Measurements from ENCODE around the gene RIMS4.

Gene RIMS4

GRCh38 chr20:44810391-44811149 is at the start of gene RIMS4:
TSS of gene RIMS4 (minus strand) at chr20:44810546. CDS start at chr20:44810271, 275 bp downstream.
- DNase-seq (ENCODE audit: low read depth in 1 of 2, low spot score in 1 of 2): no peak

- no peak for DNase-seq (ENCODE audit: low read depth in 1 of 2, low spot score in 1 of 2)
These were observed 48.4 kb upstream of the RIMS4 start for GRCh38 chr20:44858606-44859360.

- no peak for DNase-seq (ENCODE audit: low read depth in 1 of 2, low spot score in 1 of 2)
These were observed 46.6 kb upstream of the RIMS4 start for GRCh38 chr20:44856856-44857448.

- DNase-seq (ENCODE audit: low read depth in 1 of 2, low spot score in 1 of 2): no peak
These were observed 46.1 kb upstream of the RIMS4 start for GRCh38 chr20:44856442-44856841.

GRCh38 chr20:44851545-44851944 is 41.2 kb upstream of the RIMS4 start:
- no peak for DNase-seq (ENCODE audit: low read depth in 1 of 2, low spot score in 1 of 2)

- DNase-seq (ENCODE audit: low read depth in 1 of 2, low spot score in 1 of 2): no peak
These were observed 40.5 kb upstream of the RIMS4 start for GRCh38 chr20:44850837-44851236.

- no peak for DNase-seq (ENCODE audit: low read depth in 1 of 2, low spot score in 1 of 2)
These were observed 39.9 kb upstream of the RIMS4 start for GRCh38 chr20:44850272-44850671.

GRCh38 chr20:44849703-44850102 is 39.4 kb upstream of the RIMS4 start:
- no peak for DNase-seq (ENCODE audit: low read depth in 1 of 2, low spot score in 1 of 2)

- DNase-seq (ENCODE audit: low read depth in 1 of 2, low spot score in 1 of 2): no peak
These were observed 38.1 kb upstream of the RIMS4 start for GRCh38 chr20:44848254-44849015.

- no peak for DNase-seq (ENCODE audit: low read depth in 1 of 2, low spot score in 1 of 2)
These were observed 33.5 kb upstream of the RIMS4 start for GRCh38 chr20:44843876-44844275.

- no peak for DNase-seq (ENCODE audit: low read depth in 1 of 2, low spot score in 1 of 2)
These were observed 31.6 kb upstream of the RIMS4 start for GRCh38 chr20:44841955-44842354.

- no peak for DNase-seq (ENCODE audit: low read depth in 1 of 2, low spot score in 1 of 2)
These were observed 30.5 kb upstream of the RIMS4 start for GRCh38 chr20:44840826-44841225.

GRCh38 chr20:44839481-44839880 is 29.1 kb upstream of the RIMS4 start:
- DNase-seq (ENCODE audit: low read depth in 1 of 2, low spot score in 1 of 2): no peak

GRCh38 chr20:44838521-44838920 is 28.2 kb upstream of the RIMS4 start:
- DNase-seq (ENCODE audit: low read depth in 1 of 2, low spot score in 1 of 2): no peak

GRCh38 chr20:44837946-44838345 is 27.6 kb upstream of the RIMS4 start:
- DNase-seq (ENCODE audit: low read depth in 1 of 2, low spot score in 1 of 2): no peak

- DNase-seq (ENCODE audit: low read depth in 1 of 2, low spot score in 1 of 2): no peak
These were observed 26.3 kb upstream of the RIMS4 start for GRCh38 chr20:44836601-44837120.

- DNase-seq (ENCODE audit: low read depth in 1 of 2, low spot score in 1 of 2): no peak
These were observed 25.4 kb upstream of the RIMS4 start for GRCh38 chr20:44835661-44836221.

- no peak for DNase-seq (ENCODE audit: low read depth in 1 of 2, low spot score in 1 of 2)
These were observed 24.8 kb upstream of the RIMS4 start for GRCh38 chr20:44835116-44835515.

- no peak for DNase-seq (ENCODE audit: low read depth in 1 of 2, low spot score in 1 of 2)
These were observed 24.3 kb upstream of the RIMS4 start for GRCh38 chr20:44834693-44835092.

GRCh38 chr20:44833437-44833836 is 23.1 kb upstream of the RIMS4 start:
- DNase-seq (ENCODE audit: low read depth in 1 of 2, low spot score in 1 of 2): no peak

GRCh38 chr20:44832724-44833123 is 22.4 kb upstream of the RIMS4 start:
- no peak for DNase-seq (ENCODE audit: low read depth in 1 of 2, low spot score in 1 of 2)

Data from activated T-helper 1 cell treated with anti-CD3 and anti-CD28 coated beads, Interleukin-2, amount 50 U/mL, for 16 hours (primary cell).